ENCODE data around the gene PRODH.
"Not testable (repeated sequence)": the region's sequence is repeated elsewhere in the genome, so short reads cannot be mapped to it uniquely, and the experiment has no call there.

PRODH gene, protein sequence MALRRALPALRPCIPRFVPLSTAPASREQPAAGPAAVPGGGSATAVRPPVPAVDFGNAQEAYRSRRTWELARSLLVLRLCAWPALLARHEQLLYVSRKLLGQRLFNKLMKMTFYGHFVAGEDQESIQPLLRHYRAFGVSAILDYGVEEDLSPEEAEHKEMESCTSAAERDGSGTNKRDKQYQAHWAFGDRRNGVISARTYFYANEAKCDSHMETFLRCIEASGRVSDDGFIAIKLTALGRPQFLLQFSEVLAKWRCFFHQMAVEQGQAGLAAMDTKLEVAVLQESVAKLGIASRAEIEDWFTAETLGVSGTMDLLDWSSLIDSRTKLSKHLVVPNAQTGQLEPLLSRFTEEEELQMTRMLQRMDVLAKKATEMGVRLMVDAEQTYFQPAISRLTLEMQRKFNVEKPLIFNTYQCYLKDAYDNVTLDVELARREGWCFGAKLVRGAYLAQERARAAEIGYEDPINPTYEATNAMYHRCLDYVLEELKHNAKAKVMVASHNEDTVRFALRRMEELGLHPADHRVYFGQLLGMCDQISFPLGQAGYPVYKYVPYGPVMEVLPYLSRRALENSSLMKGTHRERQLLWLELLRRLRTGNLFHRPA

GRCh38 chr22:18935889-18936529 lies at the start of gene PRODH:
Gene PRODH (minus strand): TSS chr22:18936293. CDS start chr22:18936287, 6 bp downstream.
- no peak for DNase-seq

GRCh38 chr22:18985780-18986179 lies 49.7 kb upstream of the PRODH start:
- no peak for DNase-seq

GRCh38 chr22:18984564-18984963 lies 48.5 kb upstream of the PRODH start:
- no peak for DNase-seq

- DNase-seq: no peak
These were observed 47.1 kb upstream of the PRODH start for GRCh38 chr22:18983120-18983651.

GRCh38 chr22:18980829-18981228 lies 44.7 kb upstream of the PRODH start:
- no peak for DNase-seq

DNA sequence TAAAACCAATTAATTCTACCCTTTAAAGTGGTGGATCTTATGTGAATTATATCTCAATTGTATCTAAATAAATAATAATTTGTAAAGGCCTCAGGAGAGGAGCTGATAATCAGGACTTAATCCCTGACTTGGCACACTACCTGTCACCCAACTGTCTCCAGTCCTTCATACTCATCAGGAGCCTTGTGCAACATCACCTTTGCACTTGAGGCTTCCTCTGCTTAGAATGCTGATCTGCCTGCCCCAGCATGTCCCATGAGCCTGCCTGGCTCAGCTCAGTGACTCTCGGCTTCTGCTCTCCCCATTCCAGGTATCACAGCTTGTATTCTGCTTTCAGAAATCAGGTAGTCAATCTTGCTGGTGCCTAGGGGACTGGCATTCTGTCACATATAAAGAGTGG lies 43.9 kb upstream of the PRODH start:
- DNase-seq: no peak

- no peak for DNase-seq
These were observed 42.4 kb upstream of the PRODH start for GRCh38 chr22:18978506-18978905.

- DNase-seq: no peak
These were observed 41.8 kb upstream of the PRODH start for GRCh38 chr22:18977824-18978425.

- DNase-seq: no peak
These were observed 40.2 kb upstream of the PRODH start for GRCh38 chr22:18976197-18976751.

DNA sequence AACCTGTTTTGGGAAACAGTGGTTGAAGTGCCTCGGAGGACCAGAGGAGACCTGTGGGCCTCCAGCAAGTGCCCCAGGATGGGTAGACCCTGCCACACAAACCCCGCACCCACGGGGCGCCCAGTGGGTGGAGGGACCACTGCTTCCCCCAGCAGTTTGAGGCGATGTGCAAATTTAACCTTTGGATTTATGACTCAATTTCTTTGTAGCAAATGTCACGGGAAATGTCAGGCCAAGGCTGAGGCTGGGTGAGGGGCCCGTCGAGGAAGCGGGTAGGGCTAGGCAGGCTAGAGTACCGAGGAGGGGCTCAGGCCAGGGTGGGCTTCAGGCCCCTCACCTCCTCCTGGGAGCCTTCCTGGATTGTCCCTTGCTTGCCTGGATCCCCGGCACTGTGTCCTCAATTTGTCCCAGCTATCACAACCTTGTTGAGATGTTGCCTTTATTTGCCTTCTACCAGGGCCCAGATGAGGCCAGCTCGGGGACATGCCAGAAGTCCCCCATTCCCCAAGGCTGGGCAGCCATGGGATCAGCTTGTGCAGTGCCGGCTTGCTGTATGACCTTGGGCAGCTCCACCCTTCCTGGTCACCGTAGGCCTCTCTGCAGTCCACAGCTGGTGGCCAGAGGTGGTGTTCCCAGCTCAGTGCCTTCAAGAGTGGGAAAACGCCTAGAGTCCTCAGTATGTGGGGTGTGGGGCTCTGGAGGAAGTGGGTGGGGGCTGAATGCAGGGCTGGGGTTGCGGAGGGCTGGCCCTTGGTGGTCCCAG lies 39.5 kb upstream of the PRODH start:
- DNase-seq: no peak

DNA sequence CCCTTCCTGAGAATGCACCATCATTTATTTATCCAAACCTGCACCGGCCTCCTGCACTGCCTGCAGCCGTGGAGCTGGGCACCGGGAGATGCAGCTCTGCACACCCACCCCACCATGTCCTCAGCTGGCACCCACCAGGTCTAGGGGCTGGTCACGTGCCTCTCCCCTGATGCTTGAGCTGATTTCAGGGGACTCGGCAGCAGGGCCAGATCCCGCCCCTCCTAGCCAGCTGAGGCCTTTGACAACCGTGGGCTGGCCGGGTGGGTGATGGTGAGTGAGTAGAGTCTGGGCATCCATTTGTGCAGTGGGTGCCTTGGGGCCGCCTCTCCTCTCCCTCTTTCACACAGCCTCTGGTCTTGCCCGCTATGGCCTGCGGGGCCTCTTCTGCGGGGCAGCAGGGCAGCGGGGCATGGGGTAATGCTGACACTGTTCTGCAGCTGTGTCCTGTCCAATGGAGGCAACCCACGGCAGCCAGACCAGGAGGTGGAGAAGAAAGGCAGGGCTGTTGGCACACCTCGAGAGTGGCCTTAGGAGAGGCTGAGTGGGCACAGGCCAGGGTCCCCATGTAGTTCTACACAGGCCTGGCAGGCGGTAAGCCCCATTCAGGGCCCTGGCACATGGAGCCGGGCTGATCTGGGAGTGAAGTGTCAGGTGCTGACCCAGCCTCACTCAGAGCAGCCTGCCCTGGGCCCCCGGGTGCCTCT lies 38.5 kb upstream of the PRODH start:
- no peak for DNase-seq

DNA sequence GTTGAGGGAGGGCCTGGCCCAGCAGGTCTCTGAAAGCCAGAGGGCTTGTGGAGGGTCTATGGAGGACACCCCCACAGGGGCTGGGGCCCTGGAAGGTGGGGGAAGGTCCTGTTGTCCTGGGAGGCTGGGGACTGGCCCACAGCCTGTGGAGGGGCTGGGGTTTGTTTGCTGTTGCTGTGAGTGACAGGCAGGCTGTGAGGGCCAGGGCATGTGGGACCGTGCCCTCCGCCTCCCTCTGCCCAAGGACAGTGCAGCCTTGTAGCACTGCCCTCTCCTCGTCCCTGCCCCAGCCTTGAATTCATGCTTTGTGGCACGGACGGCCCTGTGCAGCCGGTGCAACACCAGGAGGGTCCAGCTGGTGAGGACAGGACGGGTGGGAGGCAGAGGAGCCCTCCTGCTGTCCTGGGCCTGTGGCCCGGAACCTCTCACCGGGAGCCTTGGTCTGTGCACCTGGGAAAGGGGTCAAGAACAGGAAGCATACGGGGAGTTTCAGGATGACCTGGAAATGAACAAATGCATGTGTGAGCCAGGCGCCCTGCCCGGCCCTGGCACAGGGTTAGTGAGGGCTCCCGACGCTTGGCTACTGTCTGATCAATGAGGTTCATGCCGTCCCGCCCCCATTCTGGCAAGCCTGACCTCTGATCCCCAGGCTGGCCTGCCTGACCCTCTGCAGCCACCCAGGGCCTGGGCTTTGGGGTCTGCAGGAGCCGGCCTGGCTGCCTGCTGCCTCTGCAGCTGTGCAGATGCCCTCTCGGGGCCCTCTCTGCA lies 37.4 kb upstream of the PRODH start:
- DNase-seq: no peak

DNA sequence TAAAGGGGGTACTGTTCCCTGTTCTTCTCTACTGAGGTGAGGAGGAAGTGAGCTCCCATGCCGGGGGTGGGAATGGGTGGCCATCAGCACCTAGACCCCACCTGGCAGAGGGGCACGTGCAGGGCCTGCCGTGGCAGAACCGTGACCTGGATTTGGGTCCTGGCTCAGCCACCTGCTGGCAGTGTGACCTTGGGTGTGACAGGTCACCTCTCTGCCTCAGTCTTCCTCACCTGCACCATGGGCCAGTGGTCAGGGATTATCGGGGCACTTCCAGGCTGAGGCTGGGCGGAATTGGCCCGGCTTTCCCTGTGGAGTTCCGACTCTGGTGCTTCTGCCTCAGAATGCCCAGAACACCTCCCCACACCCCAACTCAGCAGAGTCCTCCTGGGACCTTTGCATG lies 36.5 kb upstream of the PRODH start:
- not testable (repeated sequence) for DNase-seq

DNA sequence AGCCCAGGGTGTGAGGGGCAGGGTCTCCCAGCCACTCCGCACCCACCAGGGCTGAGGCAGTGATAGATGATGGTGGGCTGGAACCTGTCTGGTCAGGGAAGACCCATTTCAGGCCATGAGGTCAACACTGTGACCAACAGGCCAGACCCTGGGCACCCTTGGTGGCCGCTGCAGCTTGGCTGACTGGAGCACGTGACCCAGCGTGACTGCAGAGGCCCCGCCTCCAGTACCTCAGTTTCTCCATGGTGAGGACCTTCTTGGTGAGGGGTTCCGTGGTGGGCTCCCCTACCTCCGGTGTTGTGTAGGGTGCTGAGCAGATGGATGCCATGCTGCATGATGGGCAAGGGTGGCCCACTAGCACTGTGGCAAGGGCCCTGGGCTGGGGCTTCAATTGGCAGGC lies 35.9 kb upstream of the PRODH start:
- DNase-seq: not testable (repeated sequence)

DNA sequence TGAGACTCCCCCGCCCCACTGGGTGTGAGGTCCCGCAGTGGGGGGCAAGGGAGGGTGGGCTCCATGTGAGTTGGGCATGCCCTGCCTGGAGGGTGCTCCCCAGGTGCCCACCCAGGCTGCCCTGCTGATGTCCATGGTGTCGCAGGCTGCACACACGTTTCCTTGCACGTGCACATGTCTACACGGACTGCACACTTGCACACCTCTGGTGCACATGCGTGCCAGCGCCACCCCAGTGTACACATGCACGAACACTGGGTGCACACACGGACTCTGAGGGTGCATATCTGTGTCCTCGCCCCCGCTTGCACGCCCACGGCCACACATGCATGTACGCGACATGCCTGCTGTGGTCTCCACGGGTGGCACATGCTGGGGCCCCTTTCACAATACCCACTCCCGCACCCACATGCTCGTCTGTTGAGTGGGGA lies 35.2 kb upstream of the PRODH start:
- no peak for DNase-seq

- DNase-seq: no peak
These were observed 34.8 kb upstream of the PRODH start for GRCh38 chr22:18970948-18971315.

- DNase-seq: peak; percentile 11
These were observed 34.3 kb upstream of the PRODH start for GRCh38 chr22:18970176-18970947.

DNA sequence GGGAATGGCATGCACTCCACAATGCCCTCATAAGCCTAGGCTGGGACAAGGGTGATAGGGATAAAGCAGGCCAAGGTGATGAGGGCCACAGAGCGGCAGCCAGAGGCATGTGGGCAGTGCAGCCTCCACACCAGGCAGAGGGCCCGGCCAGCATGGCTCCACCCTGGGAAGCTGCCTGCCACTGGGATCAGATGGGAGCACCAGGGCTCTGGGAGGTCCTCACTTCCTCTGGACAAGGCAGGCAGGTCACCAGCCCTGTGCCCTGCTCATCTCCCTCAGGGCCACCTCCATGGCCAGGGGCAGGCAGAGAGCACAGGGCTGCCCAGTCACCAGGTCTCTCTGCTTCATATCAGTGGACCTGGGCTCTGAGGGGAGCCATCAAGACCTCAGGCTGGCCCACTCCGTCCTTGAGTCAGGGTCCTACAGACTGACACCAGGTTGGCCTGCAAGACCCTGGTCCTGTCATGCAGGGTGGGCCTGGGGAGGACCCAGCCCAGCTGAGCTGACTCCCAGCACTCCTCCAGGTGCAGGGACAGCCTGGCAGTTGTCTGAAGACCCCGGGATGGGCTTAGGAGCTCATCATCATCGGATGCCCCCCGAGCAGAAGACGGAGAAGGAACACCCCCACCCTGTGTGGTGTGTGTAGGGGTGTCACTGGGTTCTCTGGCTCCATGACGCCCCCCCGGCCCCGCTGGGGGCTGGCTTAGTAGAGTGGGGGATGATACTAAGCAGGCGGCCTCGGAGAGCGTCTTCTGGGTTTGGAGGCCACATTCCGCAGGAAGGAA lies 33.3 kb upstream of the PRODH start:
- not testable (repeated sequence) for DNase-seq
